H1 (cell line): ENCODE measurements around the gene DMAC2L. TPM values are rescaled to one million over a fixed set of nuclear protein-coding genes. Genes with fewer than 3 reads are reported as not detected.

ENCODE experiments used
- CTCF ChIA-PET: fragments of 300-600 bp; sonication (Branson Sonifier 250); formaldehyde crosslinking; loops from one replicate; lab custom pipeline; 2021; ENCODE audit not compliant: partially characterized antibody; lab: Charles Lee
- POLR2A ChIA-PET: fragments of 300-600 bp; sonication (Branson Sonifier 250); formaldehyde crosslinking; loops from one replicate; lab custom pipeline; 2021; ENCODE audit warnings: inconsistent platforms; ENCODE audit not compliant: partially characterized antibody; lab: Charles Lee
- DNase-seq, 2 experiments: peaks; one replicate each; pipeline versions ENCODE4 v3.0.0 to v3.0.0-alpha.2; 2010 to 2022; ENCODE audit warnings: low spot score in 2 of 2, low read depth in 1 of 2, mixed read lengths in 1 of 2
- FAIRE-seq: peaks from 2 replicates; lab custom pipeline; 2011; peaks lifted over from hg19 to GRCh38; lab: Jason Lieb, UNC
- H2AFZ ChIP-seq: 2 replicates; pipeline ENCODE4 v1.8.1; 2012; ENCODE audit warnings: low read length, inconsistent platforms
- H2AK5ac ChIP-seq: 2 replicates; pipeline ENCODE4 v1.6.1; 2013; ENCODE audit warnings: low read depth, low read length
- H2BK120ac ChIP-seq: replicated peaks from 2 replicates; pipeline ENCODE3; 2013; ENCODE audit warnings: low read depth, low read length, inconsistent platforms
- H2BK12ac ChIP-seq: 2 replicates; pipeline ENCODE4 v1.6.1; 2013; ENCODE audit warnings: low read depth, low read length
- H2BK15ac ChIP-seq: 2 replicates; pipeline ENCODE4 v1.6.1; 2013; ENCODE audit warnings: low read length
- H2BK20ac ChIP-seq: 2 replicates; pipeline ENCODE4 v1.6.1; 2013; ENCODE audit warnings: low read length
- H2BK5ac ChIP-seq: 2 replicates; pipeline ENCODE4 v1.6.1; 2013; ENCODE audit warnings: low read depth, low read length
- H3K14ac ChIP-seq: 2 replicates; pipeline ENCODE4 v1.6.1; 2013; ENCODE audit warnings: inconsistent platforms; ENCODE audit not compliant: insufficient read length
- H3K18ac ChIP-seq: 2 replicates; pipeline ENCODE4 v1.6.1; 2013; ENCODE audit warnings: low read length; ENCODE audit errors: extremely low read depth
- H3K23ac ChIP-seq: 2 replicates; pipeline ENCODE4 v1.6.1; 2013; ENCODE audit warnings: inconsistent platforms; ENCODE audit not compliant: insufficient read length
- H3K23me2 ChIP-seq: 2 replicates; pipeline ENCODE4 v1.6.1; 2013; ENCODE audit warnings: low read depth, low read length
- H3K27ac ChIP-seq: 2 replicates; pipeline ENCODE4 v1.6.1; 2011; ENCODE audit warnings: low read depth, low read length, inconsistent platforms
- H3K27me3 ChIP-seq, 4 experiments: replicated peaks in 1 of 4; 1 replicate in 1 of 4; 2 replicates in 3 of 4; pipeline versions ENCODE4 v1.6.1 to v1.8.1; 2011 to 2013; ENCODE audit warnings: low read length in 3 of 4, mild to moderate bottlenecking in 3 of 4, inconsistent platforms in 2 of 4, mixed read lengths in 2 of 4, moderate library complexity in 1 of 4; ENCODE audit not compliant: control insufficient read depth in 3 of 4, insufficient read depth in 3 of 4; ENCODE audit errors: extremely low read depth in 1 of 4
- H3K36me3 ChIP-seq, 4 experiments: 2 replicates each; pipeline versions ENCODE4 v1.6.1 to v1.8.1; 2011 to 2013; ENCODE audit warnings: mild to moderate bottlenecking in 4 of 4, low read length in 3 of 4, moderate library complexity in 2 of 4, control low read depth in 1 of 4, inconsistent platforms in 1 of 4; ENCODE audit not compliant: insufficient read depth in 4 of 4, control insufficient read depth in 2 of 4
- H3K4ac ChIP-seq: replicated peaks from 2 replicates; pipeline ENCODE3; 2013; ENCODE audit warnings: low read length, low read depth, mixed read lengths, inconsistent platforms; ENCODE audit not compliant: insufficient read length
- H3K4me1 ChIP-seq, 4 experiments: replicated peaks in 1 of 4; 1 replicate in 1 of 4; 2 replicates in 3 of 4; pipeline versions ENCODE4 v1.6.1 to v1.8.1; 2011 to 2013; ENCODE audit warnings: low read length in 3 of 4, inconsistent platforms in 2 of 4, mixed read lengths in 1 of 4; ENCODE audit not compliant: insufficient read depth in 4 of 4, control insufficient read depth in 3 of 4
- H3K4me2 ChIP-seq, 2 experiments: 2 replicates each; pipeline versions ENCODE4 v1.6.1 to v1.8.1; 2011 to 2013; ENCODE audit warnings: low read depth in 2 of 2, low read length in 2 of 2, control low read depth in 1 of 2, inconsistent platforms in 1 of 2, mild to moderate bottlenecking in 1 of 2; ENCODE audit not compliant: insufficient read depth in 1 of 2
- H3K4me3 ChIP-seq, 4 experiments: fragments of 200-600, 300-600 bp in 1 of 4; sonication (generic), shearing (Covaris generic), sonication (Bioruptor Twin) in 1 of 4; 2 replicates each; pipeline versions ENCODE4 v1.5.1 to v1.8.1; 2011 to 2016; ENCODE audit warnings: low read length in 4 of 4, low read depth in 3 of 4, control low read depth in 2 of 4, inconsistent platforms in 2 of 4, mild to moderate bottlenecking in 2 of 4, mixed read lengths in 1 of 4, moderate library complexity in 1 of 4; ENCODE audit not compliant: insufficient read depth in 2 of 4; ENCODE audit errors: extremely low read depth in 1 of 4
- H3K56ac ChIP-seq: replicated peaks from 2 replicates; pipeline ENCODE3; 2013; ENCODE audit warnings: low read depth, mild to moderate bottlenecking, mixed read lengths, low read length, inconsistent platforms; ENCODE audit not compliant: insufficient read length
- H3K79me1 ChIP-seq: 2 replicates; pipeline ENCODE4 v1.6.1; 2013; ENCODE audit warnings: low read depth, low read length, control low read depth
- H3K79me2 ChIP-seq, 2 experiments: 2 replicates each; pipeline versions ENCODE4 v1.6.1 to v1.8.1; 2012 to 2013; ENCODE audit warnings: low read length in 2 of 2, mild to moderate bottlenecking in 2 of 2, inconsistent platforms in 1 of 2; ENCODE audit not compliant: insufficient read depth in 2 of 2, control insufficient read depth in 1 of 2
- H3K9ac ChIP-seq, 4 experiments: replicated peaks in 1 of 4; 1 replicate in 1 of 4; 2 replicates in 3 of 4; pipeline versions ENCODE4 v1.6.1 to v1.8.1; 2011 to 2013; ENCODE audit warnings: low read depth in 3 of 4, low read length in 3 of 4, control low read depth in 2 of 4, mild to moderate bottlenecking in 2 of 4, moderate library complexity in 2 of 4, inconsistent platforms in 1 of 4; ENCODE audit errors: extremely low read depth in 1 of 4
- H3K9me3 ChIP-seq, 2 experiments: 2 replicates each; pipeline versions ENCODE4 v1.6.1 to v1.8.1; 2012 to 2013; ENCODE audit warnings: mild to moderate bottlenecking in 2 of 2, moderate library complexity in 2 of 2, control low read depth in 1 of 2, inconsistent platforms in 1 of 2, low read depth in 1 of 2, low read length in 1 of 2, mixed read lengths in 1 of 2; ENCODE audit not compliant: insufficient read depth in 2 of 2
- H4K20me1 ChIP-seq, 2 experiments: replicated peaks in 1 of 2; 2 replicates each; pipeline versions ENCODE3 to v1.8.1; 2011 to 2013; ENCODE audit warnings: inconsistent platforms in 2 of 2, low read length in 2 of 2, mild to moderate bottlenecking in 1 of 2; ENCODE audit not compliant: insufficient read depth in 2 of 2, control insufficient read depth in 1 of 2
- H4K5ac ChIP-seq: 2 replicates; pipeline ENCODE4 v1.6.1; 2013; ENCODE audit warnings: low read length, low read depth, mixed read lengths, inconsistent platforms; ENCODE audit not compliant: insufficient read length
- H4K8ac ChIP-seq: 2 replicates; pipeline ENCODE4 v1.8.0; 2013; ENCODE audit warnings: mild to moderate bottlenecking, moderate library complexity, low read length, inconsistent platforms; ENCODE audit not compliant: insufficient read depth; ENCODE audit errors: extremely low read depth
- H4K91ac ChIP-seq: replicated peaks from 2 replicates; pipeline ENCODE3; 2013; ENCODE audit warnings: low read length, mixed read lengths, inconsistent platforms; ENCODE audit not compliant: insufficient read length
- JUN ChIP-seq: IDR thresholded peaks from 2 replicates; pipeline ENCODE4 v1.6.1; 2011; ENCODE audit warnings: low read depth, mild to moderate bottlenecking, improper control_type of control experiment, low read length
- SIN3A ChIP-seq, 2 experiments: IDR thresholded peaks in 1 of 2; conservative IDR thresholded peaks in 1 of 2; 2 replicates each; pipeline ENCODE4 v1.6.1; 2011 to 2012; ENCODE audit warnings: low read length in 2 of 2, improper control_type of control experiment in 1 of 2, low read depth in 1 of 2, mild to moderate bottlenecking in 1 of 2
- WGBS, 2 experiments: shearing (Covaris generic) in 1 of 2; methylation state at CpG; one replicate each; pipeline versions ENCODE4 v1.1.6 to v1.1.7; 2013 to 2015; ENCODE audit warnings: low lambda C conversion rate in 2 of 2, mixed read lengths in 2 of 2, inconsistent platforms in 1 of 2, low coverage in 1 of 2, missing lambda C conversion rate in 1 of 2; ENCODE audit not compliant: insufficient replicate concordance in 2 of 2, insufficient coverage in 1 of 2, insufficient read length in 1 of 2; ENCODE audit errors: extremely low coverage in 1 of 2, missing lambda C conversion rate in 1 of 2; 5-methylcytosine and 5-hydroxymethylcytosine counted together
- polyA plus RNA-seq, 7 experiments: library from polyadenylated mRNA; depleted of rRNA in 3 of 7; stranded (reverse) in 5 of 7; unstranded in 2 of 7; fragments of >200 nt in 5 of 7; fragments of 200-250 nt in 2 of 7; gene quantifications; 1 replicate in 5 of 7; 2 replicates in 1 of 7; 4 replicates in 1 of 7; pipeline versions ENCODE4 v1.2.1 to v1.2.3, GENCODE V29; 2011 to 2013; ENCODE audit warnings: missing spikeins in 2 of 7, mixed read lengths in 2 of 7
- total RNA-seq: library from RNA; stranded (reverse); fragmentation: NEBNext Ultra II Directional; extraction: Animal tissue kit (Norgen Biotek cat#: 25700); gene quantifications from 2 replicates; pipeline ENCODE4 v1.2.1, GENCODE V29; 2021

Gene DMAC2L
- total and polyA plus RNA-seq, 2 of the 8 experiments (the other 6 are each of a cell fraction or from before 2014, with no cell fraction given) = 20.3 to 28.9 TPM

- Histone ChIP-seq H3K27ac (peak overlapping the region; percentile 6; the same call in 1 of the 2 replicates), H2BK120ac (no peak overlapping the region), H3K23me2 (no peaks in the 10 kb centered on the region), H3K14ac (no peak overlapping the region), H3K4me1 (peaks cover 8 to 13% (median 11%) of the 10 kb centered on the region in 4 experiments; a peak in 6 of 7 replicates), H3K79me1 (no peaks in the 10 kb centered on the region), H2BK12ac (peak overlapping the region; percentile 70), H3K4ac (no peak overlapping the region), H3K9me3 (no peaks in the 10 kb centered on the region), H2AK5ac (peak overlapping the region; percentile 54), H3K27me3 (no peaks in the 10 kb centered on the region), H2BK5ac (peak overlapping the region; percentile 81), H2AFZ (no peak overlapping the region), H3K4me3 (no peak overlapping the region), H4K91ac (no peak overlapping the region), H3K36me3 (peaks cover 0 to 2% (median 0%) of the 10 kb centered on the region in 4 experiments; a peak in 1 of 8 replicates), H2BK15ac (peak overlapping the region; percentile 54; the same call in 1 of the 2 replicates), H4K5ac (no peak overlapping the region), H4K8ac (no peak overlapping the region), H3K23ac (no peak overlapping the region), H3K79me2 (no peaks in the 10 kb centered on the region), H3K9ac (no peak overlapping the region), H3K18ac (no peak overlapping the region), H4K20me1 (no peaks in the 10 kb centered on the region), H2BK20ac (no peak overlapping the region), H3K4me2 (0 out of 4 replicates have a peak overlapping the region, but pooled peaks of 1 of the 2 experiments have one; percentile 7), H3K56ac (no peak overlapping the region)
- WGBS, 2 experiments = 84% methylated on average over 7 of the region's 7 CpGs; no CpG with 5 or more reads in 1 of the 2 experiments
- TF ChIP-seq SIN3A (conservative IDR thresholded peaks at IDR 0.05 in 1 of 2, IDR thresholded peaks at IDR 0.05 in 1 of 2; ENCODE audit: low read depth in 1 of 2, low read length in 2 of 2) (peak in 1 of 2 experiments; percentile 56; a peak in 1 of 4 replicates), JUN (no peak)
- POLR2A ChIA-PET = interaction anchor here (0.6 to 1.3 kb wide), 6 partner anchors 10 to 58 kb away, joined by 3 to 5 read pairs (median 3); no protein-coding TSS in a partner anchor
- DNase-seq (no peak), FAIRE-seq (no peak)
- CTCF ChIA-PET = interaction anchor here (0.6 to 1.4 kb wide), 3 partner anchors 17 to 134 kb away, joined by 3 to 4 read pairs (median 3); no protein-coding TSS in a partner anchor
Measured at GRCh38 chr14:50335989-50336824, 24.1 kb downstream of the DMAC2L start.
